ENCODE data around the gene ABHD2.

Gene ABHD2

GRCh38 chr15:89095073-89095472, 6.8 kb downstream of the ABHD2 start:
- TF ChIP-seq YY1 (IDR thresholded peaks at IDR 0.05; ENCODE audit: insufficient read depth, insufficient read length) (no peak), ZNF274 (IDR thresholded peaks at IDR 0.05; ENCODE audit: low read depth, low read length) (no peak), SUZ12 (IDR thresholded peaks at IDR 0.05; ENCODE audit: extremely low read depth, insufficient read depth, insufficient read length) (no peak)
- H3K36me3 ChIP-seq (ENCODE audit: insufficient read depth, insufficient read length, low read length), result peaks cover 3% of the 10 kb centered on the region
- peaks cover 3% of the 10 kb centered on the region for H3K4me1 ChIP-seq (ENCODE audit: insufficient read depth, insufficient read length)

GRCh38 chr15:89095556-89095955, 7.3 kb downstream of the ABHD2 start:
- TF ChIP-seq YY1 (IDR thresholded peaks at IDR 0.05; ENCODE audit: insufficient read depth, insufficient read length) (no peak), ZNF274 (IDR thresholded peaks at IDR 0.05; ENCODE audit: low read depth, low read length) (no peak), SUZ12 (IDR thresholded peaks at IDR 0.05; ENCODE audit: extremely low read depth, insufficient read depth, insufficient read length) (no peak)
- Histone ChIP-seq H3K9me3 (ENCODE audit: insufficient read depth, low read length) (no peaks in the 10 kb centered on the region), H3K9ac (ENCODE audit: insufficient read length, low read depth) (no peak overlapping the region), H3K4me3 (ENCODE audit: insufficient read length, low read depth) (no peak overlapping the region), H3K4me1 (ENCODE audit: insufficient read depth, insufficient read length) (peaks cover 3% of the 10 kb centered on the region), H3K27me3 (ENCODE audit: insufficient read depth, insufficient read length) (no peaks in the 10 kb centered on the region), H3K36me3 (ENCODE audit: insufficient read depth, insufficient read length, low read length) (peaks cover 3% of the 10 kb centered on the region)
- DNase-seq (ENCODE audit: low read depth, low spot score), result no peak

More at GRCh38 chr15:89095073-89095472, 6.8 kb downstream of the ABHD2 start:
- Histone ChIP-seq H3K27me3 (ENCODE audit: insufficient read depth, insufficient read length) (no peaks in the 10 kb centered on the region), H3K9ac (ENCODE audit: insufficient read length, low read depth) (no peak overlapping the region), H3K4me3 (ENCODE audit: insufficient read length, low read depth) (no peak overlapping the region), H3K9me3 (ENCODE audit: insufficient read depth, low read length) (no peaks in the 10 kb centered on the region)
- DNase-seq (ENCODE audit: low read depth, low spot score), result no peak

GRCh38 chr15:89096664-89097063, 8.4 kb downstream of the ABHD2 start:
- Histone ChIP-seq H3K9ac (ENCODE audit: insufficient read length, low read depth) (no peak overlapping the region), H3K36me3 (ENCODE audit: insufficient read depth, insufficient read length, low read length) (peaks cover 3% of the 10 kb centered on the region), H3K4me3 (ENCODE audit: insufficient read length, low read depth) (no peak overlapping the region), H3K4me1 (ENCODE audit: insufficient read depth, insufficient read length) (peaks cover 4% of the 10 kb centered on the region), H3K27me3 (ENCODE audit: insufficient read depth, insufficient read length) (no peaks in the 10 kb centered on the region), H3K9me3 (ENCODE audit: insufficient read depth, low read length) (no peaks in the 10 kb centered on the region)
- TF ChIP-seq ZNF274 (IDR thresholded peaks at IDR 0.05; ENCODE audit: low read depth, low read length) (no peak), YY1 (IDR thresholded peaks at IDR 0.05; ENCODE audit: insufficient read depth, insufficient read length) (no peak), SUZ12 (IDR thresholded peaks at IDR 0.05; ENCODE audit: extremely low read depth, insufficient read depth, insufficient read length) (no peak)
- DNase-seq (ENCODE audit: low read depth, low spot score), result no peak

- Histone ChIP-seq H3K4me1 (ENCODE audit: insufficient read depth, insufficient read length) (peaks cover 7% of the 10 kb centered on the region), H3K9me3 (ENCODE audit: insufficient read depth, low read length) (no peaks in the 10 kb centered on the region), H3K36me3 (ENCODE audit: insufficient read depth, insufficient read length, low read length) (peaks cover 3% of the 10 kb centered on the region), H3K9ac (ENCODE audit: insufficient read length, low read depth) (no peak overlapping the region), H3K27me3 (ENCODE audit: insufficient read depth, insufficient read length) (no peaks in the 10 kb centered on the region), H3K4me3 (ENCODE audit: insufficient read length, low read depth) (no peak overlapping the region)
- TF ChIP-seq ZNF274 (IDR thresholded peaks at IDR 0.05; ENCODE audit: low read depth, low read length), result no peak
- no peak for TF ChIP-seq SUZ12 (IDR thresholded peaks at IDR 0.05; ENCODE audit: extremely low read depth, insufficient read depth, insufficient read length)
- DNase-seq (ENCODE audit: low read depth, low spot score), result no peak
Measured at GRCh38 chr15:89097313-89097712, 9.1 kb downstream of the ABHD2 start.

GRCh38 chr15:89098281-89098680, 10.0 kb downstream of the ABHD2 start:
- Histone ChIP-seq H3K9me3 (ENCODE audit: insufficient read depth, low read length) (no peaks in the 10 kb centered on the region), H3K36me3 (ENCODE audit: insufficient read depth, insufficient read length, low read length) (peaks cover 3% of the 10 kb centered on the region), H3K4me1 (ENCODE audit: insufficient read depth, insufficient read length) (peaks cover 7% of the 10 kb centered on the region)

GRCh38 chr15:89099968-89100367, 11.7 kb downstream of the ABHD2 start:
- Histone ChIP-seq H3K4me3 (ENCODE audit: insufficient read length, low read depth) (no peak overlapping the region), H3K36me3 (ENCODE audit: insufficient read depth, insufficient read length, low read length) (peaks cover 13% of the 10 kb centered on the region), H3K9me3 (ENCODE audit: insufficient read depth, low read length) (no peaks in the 10 kb centered on the region), H3K4me1 (ENCODE audit: insufficient read depth, insufficient read length) (peaks cover 5% of the 10 kb centered on the region), H3K27me3 (ENCODE audit: insufficient read depth, insufficient read length) (no peaks in the 10 kb centered on the region), H3K9ac (ENCODE audit: insufficient read length, low read depth) (no peak overlapping the region)
- TF ChIP-seq YY1 (IDR thresholded peaks at IDR 0.05; ENCODE audit: insufficient read depth, insufficient read length) (no peak), ZNF274 (IDR thresholded peaks at IDR 0.05; ENCODE audit: low read depth, low read length) (no peak), SUZ12 (IDR thresholded peaks at IDR 0.05; ENCODE audit: extremely low read depth, insufficient read depth, insufficient read length) (no peak)
- no peak for DNase-seq (ENCODE audit: low read depth, low spot score)

More at GRCh38 chr15:89098281-89098680, 10.0 kb downstream of the ABHD2 start:
- Histone ChIP-seq H3K9ac (ENCODE audit: insufficient read length, low read depth) (no peak overlapping the region), H3K4me3 (ENCODE audit: insufficient read length, low read depth) (no peak overlapping the region), H3K27me3 (ENCODE audit: insufficient read depth, insufficient read length) (no peaks in the 10 kb centered on the region)
- no peak for DNase-seq (ENCODE audit: low read depth, low spot score)
- no peak for TF ChIP-seq ZNF274 (IDR thresholded peaks at IDR 0.05; ENCODE audit: low read depth, low read length)
- TF ChIP-seq YY1 (IDR thresholded peaks at IDR 0.05; ENCODE audit: insufficient read depth, insufficient read length), result no peak
- no peak for TF ChIP-seq SUZ12 (IDR thresholded peaks at IDR 0.05; ENCODE audit: extremely low read depth, insufficient read depth, insufficient read length)

GRCh38 chr15:89101302-89102193, 13.3 kb downstream of the ABHD2 start:
- Histone ChIP-seq H3K4me3 (ENCODE audit: insufficient read length, low read depth) (no peak overlapping the region), H3K9me3 (ENCODE audit: insufficient read depth, low read length) (no peaks in the 10 kb centered on the region), H3K4me1 (ENCODE audit: insufficient read depth, insufficient read length) (peaks cover 5% of the 10 kb centered on the region), H3K9ac (ENCODE audit: insufficient read length, low read depth) (no peak overlapping the region), H3K36me3 (ENCODE audit: insufficient read depth, insufficient read length, low read length) (peaks cover 14% of the 10 kb centered on the region), H3K27me3 (ENCODE audit: insufficient read depth, insufficient read length) (no peaks in the 10 kb centered on the region)
- TF ChIP-seq YY1 (IDR thresholded peaks at IDR 0.05; ENCODE audit: insufficient read depth, insufficient read length) (no peak), ZNF274 (IDR thresholded peaks at IDR 0.05; ENCODE audit: low read depth, low read length) (no peak), SUZ12 (IDR thresholded peaks at IDR 0.05; ENCODE audit: extremely low read depth, insufficient read depth, insufficient read length) (no peak)
- no peak for DNase-seq (ENCODE audit: low read depth, low spot score)

Data from NT2/D1 (cell line).